ENCODE results near the gene FAM124A. TPM values are rescaled to one million over a fixed set of nuclear protein-coding genes. Genes with fewer than 3 reads are reported as not detected.

The FAM124A gene
- total RNA-seq, 2 experiments from 2014 or later, result 0.44 TPM; not detected in 1

GRCh38 chr13:51311957-51312520 lies 89.8 kb downstream of the FAM124A start:
- POLR2A ChIA-PET, result interaction anchor here (0.6 to 0.9 kb wide), 3 partner anchors 38 to 315 kb away, joined by 3 to 4 read pairs (median 3); no protein-coding TSS in a partner anchor
- Histone ChIP-seq H3K4me1 (ENCODE audit: insufficient read depth, low read length, poor library complexity, severe bottlenecking) (no peaks in the 10 kb centered on the region), H4K20me1 (ENCODE audit: insufficient read depth, low read length) (no peaks in the 10 kb centered on the region), H3K27ac (ENCODE audit: low read depth, low read length, poor library complexity, severe bottlenecking) (no peak overlapping the region), H3K4me3 (ENCODE audit: low read depth, low read length, poor library complexity, severe bottlenecking) (no peak overlapping the region), H3K4me2 (ENCODE audit: low read length) (no peak overlapping the region), H3K9me3 (ENCODE audit: low read length) (no peaks in the 10 kb centered on the region), H3K36me3 (ENCODE audit: insufficient read depth, low read length) (no peaks in the 10 kb centered on the region), H2AFZ (ENCODE audit: low read length) (no peak overlapping the region), H3K9me2 (ENCODE audit: insufficient read depth, low read length) (no peaks in the 10 kb centered on the region), H3K79me2 (ENCODE audit: insufficient read depth, low read depth, low read length) (no peaks in the 10 kb centered on the region)
- no TSS peak for BruUV-seq (replicated peaks)
- CTCF ChIA-PET (ENCODE audit: unreplicated experiment), result no interaction called here
- DNase-seq (ENCODE audit: low spot score), result no peak
- TF ChIP-seq CTCF (conservative IDR thresholded peaks at IDR 0.05; ENCODE audit: low read length) (no peak), EZH2phosphoT487 (IDR thresholded peaks at IDR 0.05; ENCODE audit: borderline replicate concordance, low read depth, low read length) (no peak)
- intact Hi-C loops (cut with micrococcal nuclease; ENCODE audit: unreplicated experiment), result no loop called here

- no peaks in the 10 kb centered on the region for H3K4me1 ChIP-seq (ENCODE audit: insufficient read depth, low read length, poor library complexity, severe bottlenecking)
- TF ChIP-seq EZH2phosphoT487 (IDR thresholded peaks at IDR 0.05; ENCODE audit: borderline replicate concordance, low read depth, low read length) (no peak), CTCF (conservative IDR thresholded peaks at IDR 0.05; ENCODE audit: low read length) (no peak)
- DNase-seq (ENCODE audit: low spot score), result no peak
- no peaks in the 10 kb centered on the region for H4K20me1 ChIP-seq (ENCODE audit: insufficient read depth, low read length)
- no peaks in the 10 kb centered on the region for H3K79me2 ChIP-seq (ENCODE audit: insufficient read depth, low read depth, low read length)
- no peaks in the 10 kb centered on the region for H3K36me3 ChIP-seq (ENCODE audit: insufficient read depth, low read length)
- H3K4me3 ChIP-seq (ENCODE audit: low read depth, low read length, poor library complexity, severe bottlenecking), result no peak overlapping the region
- ChIA-PET POLR2A (no interaction called here), CTCF (ENCODE audit: unreplicated experiment) (no interaction called here)
- H3K9me2 ChIP-seq (ENCODE audit: insufficient read depth, low read length), result no peaks in the 10 kb centered on the region
- BruUV-seq (replicated peaks), result no TSS peak
- H3K9me3 ChIP-seq (ENCODE audit: low read length), result no peaks in the 10 kb centered on the region
- H2AFZ ChIP-seq (ENCODE audit: low read length), result no peak overlapping the region
- no peak overlapping the region for H3K27ac ChIP-seq (ENCODE audit: low read depth, low read length, poor library complexity, severe bottlenecking)
- no peak overlapping the region for H3K4me2 ChIP-seq (ENCODE audit: low read length)
- intact Hi-C loops (cut with micrococcal nuclease; ENCODE audit: unreplicated experiment), result no loop called here
Observed at GRCh38 chr13:51313619-51314018, 91.4 kb downstream of the FAM124A start.

GRCh38 chr13:51317262-51317661 lies 95.1 kb downstream of the FAM124A start:
- H3K9me2 ChIP-seq (ENCODE audit: insufficient read depth, low read length), result no peaks in the 10 kb centered on the region
- POLR2A ChIA-PET, result no interaction called here
- intact Hi-C loops (cut with micrococcal nuclease; ENCODE audit: unreplicated experiment), result no loop called here
- no peaks in the 10 kb centered on the region for H3K79me2 ChIP-seq (ENCODE audit: insufficient read depth, low read depth, low read length)
- H3K4me3 ChIP-seq (ENCODE audit: low read depth, low read length, poor library complexity, severe bottlenecking), result no peak overlapping the region
- no peak for TF ChIP-seq EZH2phosphoT487 (IDR thresholded peaks at IDR 0.05; ENCODE audit: borderline replicate concordance, low read depth, low read length)
- TF ChIP-seq CTCF (conservative IDR thresholded peaks at IDR 0.05; ENCODE audit: low read length), result no peak
- no peaks in the 10 kb centered on the region for H3K4me1 ChIP-seq (ENCODE audit: insufficient read depth, low read length, poor library complexity, severe bottlenecking)
- H3K4me2 ChIP-seq (ENCODE audit: low read length), result no peak overlapping the region
- no peaks in the 10 kb centered on the region for H3K36me3 ChIP-seq (ENCODE audit: insufficient read depth, low read length)
- H3K9me3 ChIP-seq (ENCODE audit: low read length), result no peaks in the 10 kb centered on the region
- CTCF ChIA-PET (ENCODE audit: unreplicated experiment), result no interaction called here
- H2AFZ ChIP-seq (ENCODE audit: low read length), result no peak overlapping the region
- no peak for DNase-seq (ENCODE audit: low spot score)
- H4K20me1 ChIP-seq (ENCODE audit: insufficient read depth, low read length), result no peaks in the 10 kb centered on the region
- H3K27ac ChIP-seq (ENCODE audit: low read depth, low read length, poor library complexity, severe bottlenecking), result no peak overlapping the region
- BruUV-seq (replicated peaks), result no TSS peak

Data from OCI-LY7 (cell line).